ENCODE results near the gene ARMH4. TPM values are rescaled to one million over a fixed set of nuclear protein-coding genes. Genes with fewer than 3 reads are reported as not detected.

ARMH4 gene
- 3.8 and 4.1 TPM in 2 replicates for polyA plus RNA-seq (2013)

GRCh38 chr14:58152014-58152857 lies at the start of gene ARMH4:
Gene ARMH4 (minus strand): TSS chr14:58152213. CDS start chr14:58139358, 12,855 bp downstream.
- Histone ChIP-seq H3K4me3 (ENCODE audit: low read depth, low read length) (peak within 1 kb of the TSS; percentile 85), H3K4ac (ENCODE audit: low read depth, low read length) (no peak within 1 kb of the TSS)
- no CpG with 5 or more reads among the region's 70 CpGs for WGBS (ENCODE audit: extremely low coverage, insufficient coverage, insufficient read length)

GRCh38 chr14:58200846-58201245 lies 48.8 kb upstream of the ARMH4 start:
- no CpG with 5 or more reads among the region's 2 CpGs for WGBS (ENCODE audit: extremely low coverage, insufficient coverage, insufficient read length)

More at GRCh38 chr14:58152014-58152857, at the start of gene ARMH4:
- no peak within 1 kb of the TSS for H4K91ac ChIP-seq (ENCODE audit: low read depth, low read length)
- H3K4me1 ChIP-seq (ENCODE audit: control insufficient read depth in 1 of 2, insufficient read depth in 2 of 2, low read length in 2 of 2) = peaks cover 4 to 7% of the 10 kb centered on the region in 2 experiments
- H2BK120ac ChIP-seq (ENCODE audit: insufficient read depth, low read length, poor library complexity) = no peak within 1 kb of the TSS
- peaks cover 2% of the 10 kb centered on the region for H3K79me2 ChIP-seq (ENCODE audit: control insufficient read depth, insufficient read depth, low read length, poor library complexity)
- H3K9me3 ChIP-seq (ENCODE audit: insufficient read depth, low read depth, low read length) = no peaks in the 10 kb centered on the region
- peaks cover 3% of the 10 kb centered on the region for H3K79me1 ChIP-seq (ENCODE audit: low read length)
- H2BK5ac ChIP-seq (ENCODE audit: low read depth, low read length, poor library complexity) = no peak within 1 kb of the TSS
- no peak within 1 kb of the TSS for H2BK12ac ChIP-seq (ENCODE audit: low read length)
- H3K4me2 ChIP-seq (ENCODE audit: low read length) = peak within 1 kb of the TSS; percentile 76
- no peak within 1 kb of the TSS for H2AK5ac ChIP-seq (ENCODE audit: low read length)
- H3K27me3 ChIP-seq (ENCODE audit: insufficient read depth, low read length) = peaks cover 6% of the 10 kb centered on the region
- H3K18ac ChIP-seq (ENCODE audit: low read length) = peak within 1 kb of the TSS; percentile 28
- peak within 1 kb of the TSS; percentile 52 for H3K9ac ChIP-seq (ENCODE audit: low read length)
- H4K12ac ChIP-seq (ENCODE audit: low read depth, low read length) = peak within 1 kb of the TSS; percentile 34
- peak within 1 kb of the TSS; percentile 38 for H3K14ac ChIP-seq (ENCODE audit: low read length)
- no peak within 1 kb of the TSS for H3K27ac ChIP-seq (ENCODE audit: low read depth, low read length)
- peak; percentile 75 to 83 for DNase-seq
- peak within 1 kb of the TSS; percentile 2 for H4K8ac ChIP-seq (ENCODE audit: low read depth, low read length)
- H3K36me3 ChIP-seq (ENCODE audit: control insufficient read depth in 1 of 2, insufficient read depth in 2 of 2, low read length in 2 of 2) = no peaks in the 10 kb centered on the region
- H3K23ac ChIP-seq (ENCODE audit: low read length) = no peak within 1 kb of the TSS
- H2AFZ ChIP-seq (ENCODE audit: insufficient read depth, low read length, poor library complexity) = peak within 1 kb of the TSS; percentile 38

DNA sequence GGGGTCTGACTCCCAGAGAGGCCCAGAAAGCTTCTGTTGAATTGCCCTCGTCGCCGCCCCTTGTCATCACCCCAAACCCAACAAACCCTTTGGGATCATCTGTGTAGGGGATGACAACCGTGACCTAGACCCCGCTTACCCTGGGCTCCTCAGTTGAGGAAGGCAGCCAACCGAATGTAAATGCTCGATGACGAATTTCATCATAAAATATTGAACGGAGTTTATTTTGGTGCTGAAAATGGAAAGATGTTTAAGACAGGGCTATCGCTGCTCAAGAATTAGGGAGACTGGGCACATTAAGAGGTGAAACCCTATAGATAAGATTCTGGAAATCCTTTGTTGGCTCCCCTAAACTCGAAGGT lies 48.4 kb upstream of the ARMH4 start:
- peak overlapping the region; percentile 97 for H3K18ac ChIP-seq (ENCODE audit: low read length)
- no peak for DNase-seq
- H4K8ac ChIP-seq (ENCODE audit: low read depth, low read length) = peak overlapping the region; percentile 96
- H3K36me3 ChIP-seq (ENCODE audit: control insufficient read depth in 1 of 2, insufficient read depth in 2 of 2, low read length in 2 of 2) = peaks cover 1 to 3% of the 10 kb centered on the region in 2 experiments
- H3K23ac ChIP-seq (ENCODE audit: low read length) = no peak overlapping the region
- H3K79me2 ChIP-seq (ENCODE audit: control insufficient read depth, insufficient read depth, low read length, poor library complexity) = peaks cover 10% of the 10 kb centered on the region
- H2AFZ ChIP-seq (ENCODE audit: insufficient read depth, low read length, poor library complexity) = peak overlapping the region; percentile 99
- no peak overlapping the region for H2BK12ac ChIP-seq (ENCODE audit: low read length)
- H3K9ac ChIP-seq (ENCODE audit: low read length) = peak overlapping the region; percentile 85
- peak overlapping the region; percentile 95 for H4K12ac ChIP-seq (ENCODE audit: low read depth, low read length)
- no peak overlapping the region for H2BK5ac ChIP-seq (ENCODE audit: low read depth, low read length, poor library complexity)
- H3K27ac ChIP-seq (ENCODE audit: low read depth, low read length) = peak overlapping the region; percentile 78
- WGBS (ENCODE audit: extremely low coverage, insufficient coverage, insufficient read length) = no CpG with 5 or more reads among the region's 11 CpGs
- H3K4me2 ChIP-seq (ENCODE audit: low read length) = peak overlapping the region; percentile 76
- H3K4me3 ChIP-seq (ENCODE audit: low read depth, low read length) = peak overlapping the region; percentile 90
- no peak overlapping the region for H4K91ac ChIP-seq (ENCODE audit: low read depth, low read length)
- H3K79me1 ChIP-seq (ENCODE audit: low read length) = peaks cover 10% of the 10 kb centered on the region
- H2AK5ac ChIP-seq (ENCODE audit: low read length) = no peak overlapping the region
- peaks cover 0 to 2% of the 10 kb centered on the region in 2 experiments for H3K4me1 ChIP-seq (ENCODE audit: control insufficient read depth in 1 of 2, insufficient read depth in 2 of 2, low read length in 2 of 2)
- H2BK120ac ChIP-seq (ENCODE audit: insufficient read depth, low read length, poor library complexity) = no peak overlapping the region
- H3K9me3 ChIP-seq (ENCODE audit: insufficient read depth, low read depth, low read length) = no peaks in the 10 kb centered on the region
- peak overlapping the region; percentile 99 for H3K14ac ChIP-seq (ENCODE audit: low read length)
- peak overlapping the region; percentile 43 for H3K4ac ChIP-seq (ENCODE audit: low read depth, low read length)
- no peaks in the 10 kb centered on the region for H3K27me3 ChIP-seq (ENCODE audit: insufficient read depth, low read length)

More at GRCh38 chr14:58200846-58201245, 48.8 kb upstream of the ARMH4 start:
- Histone ChIP-seq H3K18ac (ENCODE audit: low read length) (no peak overlapping the region), H3K36me3 (ENCODE audit: control insufficient read depth in 1 of 2, insufficient read depth in 2 of 2, low read length in 2 of 2) (peaks cover 1 to 3% of the 10 kb centered on the region in 2 experiments), H3K9me3 (ENCODE audit: insufficient read depth, low read depth, low read length) (no peaks in the 10 kb centered on the region), H3K14ac (ENCODE audit: low read length) (no peak overlapping the region), H2BK5ac (ENCODE audit: low read depth, low read length, poor library complexity) (no peak overlapping the region), H3K23ac (ENCODE audit: low read length) (no peak overlapping the region), H2AK5ac (ENCODE audit: low read length) (no peak overlapping the region), H2BK12ac (ENCODE audit: low read length) (no peak overlapping the region), H3K4me1 (ENCODE audit: control insufficient read depth in 1 of 2, insufficient read depth in 2 of 2, low read length in 2 of 2) (peaks cover 0 to 2% of the 10 kb centered on the region in 2 experiments), H4K12ac (ENCODE audit: low read depth, low read length) (no peak overlapping the region), H3K27me3 (ENCODE audit: insufficient read depth, low read length) (no peaks in the 10 kb centered on the region), H3K79me2 (ENCODE audit: control insufficient read depth, insufficient read depth, low read length, poor library complexity) (peaks cover 10% of the 10 kb centered on the region), H3K4me2 (ENCODE audit: low read length) (peak overlapping the region; percentile 76), H4K8ac (ENCODE audit: low read depth, low read length) (no peak overlapping the region), H3K4ac (ENCODE audit: low read depth, low read length) (no peak overlapping the region), H2BK120ac (ENCODE audit: insufficient read depth, low read length, poor library complexity) (no peak overlapping the region), H4K91ac (ENCODE audit: low read depth, low read length) (no peak overlapping the region), H2AFZ (ENCODE audit: insufficient read depth, low read length, poor library complexity) (no peak overlapping the region), H3K9ac (ENCODE audit: low read length) (no peak overlapping the region), H3K4me3 (ENCODE audit: low read depth, low read length) (no peak overlapping the region), H3K27ac (ENCODE audit: low read depth, low read length) (no peak overlapping the region), H3K79me1 (ENCODE audit: low read length) (peaks cover 10% of the 10 kb centered on the region)
- DNase-seq = no peak

DNA sequence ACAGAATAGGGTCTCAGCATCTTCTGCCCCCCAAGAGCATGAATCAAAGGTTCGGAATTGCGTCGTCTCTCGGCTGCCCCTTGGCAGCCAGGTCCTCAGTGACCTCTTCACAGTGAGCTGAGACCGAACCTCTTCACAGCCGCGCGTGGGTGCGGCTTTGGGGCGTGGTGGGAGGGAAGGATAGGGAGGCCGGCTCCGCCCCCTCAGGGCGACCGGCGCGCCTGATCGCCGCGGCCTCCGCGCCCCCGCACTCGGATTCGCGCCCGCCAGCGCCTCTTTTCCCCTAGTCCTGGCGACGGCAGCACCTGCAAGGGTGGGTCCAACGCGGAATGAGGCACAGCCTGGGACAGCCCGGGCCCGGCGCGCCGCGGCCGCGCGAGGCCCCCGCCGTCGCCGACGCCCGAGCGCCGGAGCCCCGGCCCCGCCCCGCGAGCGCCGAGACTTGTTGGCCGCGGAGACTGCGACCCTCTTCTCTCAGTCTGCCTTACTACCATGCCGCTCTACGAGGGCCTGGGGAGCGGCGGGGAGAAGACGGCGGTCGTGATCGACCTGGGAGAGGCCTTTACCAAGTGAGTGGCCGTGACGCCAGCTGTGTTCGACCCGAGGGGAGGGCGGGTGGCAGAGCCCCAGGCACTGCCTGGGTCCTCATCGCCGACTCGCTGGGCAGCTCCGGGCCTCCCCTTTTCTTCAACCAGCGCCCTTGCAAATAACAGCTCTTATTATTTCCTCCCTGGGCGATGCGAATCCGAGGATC lies 47.9 kb upstream of the ARMH4 start, which contains the start of gene ACTR10:
TSS of gene ACTR10 (plus strand) at position 424 of the 754 bp plus-strand sequence. CDS start at position 493, 69 bp downstream.
- Histone ChIP-seq H3K9ac (ENCODE audit: low read length) (peak within 1 kb of the TSS; percentile 85), H3K14ac (ENCODE audit: low read length) (peak within 1 kb of the TSS; percentile 99), H4K12ac (ENCODE audit: low read depth, low read length) (peak within 1 kb of the TSS; percentile 95), H2BK120ac (ENCODE audit: insufficient read depth, low read length, poor library complexity) (peak within 1 kb of the TSS; percentile 97), H4K91ac (ENCODE audit: low read depth, low read length) (peak within 1 kb of the TSS; percentile 79), H3K27ac (ENCODE audit: low read depth, low read length) (peak within 1 kb of the TSS; percentile 78), H2BK12ac (ENCODE audit: low read length) (no peak within 1 kb of the TSS), H3K79me2 (ENCODE audit: control insufficient read depth, insufficient read depth, low read length, poor library complexity) (peaks cover 10% of the 10 kb centered on the region), H3K4ac (ENCODE audit: low read depth, low read length) (peak within 1 kb of the TSS; percentile 43), H3K36me3 (ENCODE audit: control insufficient read depth in 1 of 2, insufficient read depth in 2 of 2, low read length in 2 of 2) (peaks cover 1 to 3% of the 10 kb centered on the region in 2 experiments), H3K18ac (ENCODE audit: low read length) (peak within 1 kb of the TSS; percentile 97), H3K23ac (ENCODE audit: low read length) (no peak within 1 kb of the TSS), H2BK5ac (ENCODE audit: low read depth, low read length, poor library complexity) (peak within 1 kb of the TSS; percentile 95), H3K4me3 (ENCODE audit: low read depth, low read length) (peak within 1 kb of the TSS; percentile 90), H3K4me1 (ENCODE audit: control insufficient read depth in 1 of 2, insufficient read depth in 2 of 2, low read length in 2 of 2) (peaks cover 0 to 2% of the 10 kb centered on the region in 2 experiments), H3K27me3 (ENCODE audit: insufficient read depth, low read length) (no peaks in the 10 kb centered on the region), H3K9me3 (ENCODE audit: insufficient read depth, low read depth, low read length) (no peaks in the 10 kb centered on the region), H2AK5ac (ENCODE audit: low read length) (no peak within 1 kb of the TSS), H3K79me1 (ENCODE audit: low read length) (peaks cover 10% of the 10 kb centered on the region), H3K4me2 (ENCODE audit: low read length) (peak within 1 kb of the TSS; percentile 95), H2AFZ (ENCODE audit: insufficient read depth, low read length, poor library complexity) (peak within 1 kb of the TSS; percentile 99), H4K8ac (ENCODE audit: low read depth, low read length) (peak within 1 kb of the TSS; percentile 96)
- DNase-seq = peak; percentile 57 to 77
- no CpG with 5 or more reads among the region's 78 CpGs for WGBS (ENCODE audit: extremely low coverage, insufficient coverage, insufficient read length)
